Mucosa of descending colon (tissue), 3 donors: ENCODE data around the gene LBH. TPM values are rescaled to one million over a fixed set of nuclear protein-coding genes. Genes with fewer than 3 reads are reported as not detected.

Experiments
- ATAC-seq: fragments of 200-7000 bp; cut with Tn5 transposase; one replicate; pipeline ENCODE4 v1.9.1; 2020; ENCODE audit warnings: mild to moderate bottlenecking, moderate library complexity
- DNase-seq, 3 donors: peaks; one replicate each; pipeline ENCODE4 v3.0.0-alpha.2; 2020
- H3K36me3 ChIP-seq: fragments of 200-600 bp; one replicate; pipeline ENCODE4 v1.8.0; 2021; ENCODE audit warnings: low read depth, mild to moderate bottlenecking
- H3K4me1 ChIP-seq: fragments of 200-600 bp; one replicate; pipeline ENCODE4 v1.8.0; 2021; ENCODE audit warnings: low read depth, mild to moderate bottlenecking
- H3K4me3 ChIP-seq: fragments of 200-600 bp; one replicate; pipeline ENCODE4 v1.8.0; 2021; ENCODE audit warnings: mild to moderate bottlenecking
- H3K9me3 ChIP-seq: fragments of 200-600 bp; one replicate; pipeline ENCODE4 v1.8.0; 2021; ENCODE audit warnings: mild to moderate bottlenecking
- CTCF ChIP-seq: fragments of 200-600 bp; IDR thresholded peaks from one replicate; pipeline ENCODE4 v1.8.0; 2022; ENCODE audit warnings: antibody characterized with exemption, mild to moderate bottlenecking
- intact Hi-C, 2 donors: fragments of 100-400 bp; cut with DNase I in 1 of 2; cut with micrococcal nuclease in 1 of 2; formaldehyde crosslinking; loops; one replicate each; pipeline versions ENCODE4 v1.11.0 to v1.11.1; 2022; cut with DNase I, micrococcal nuclease
- total RNA-seq, 3 donors: library from RNA; stranded (reverse); fragmentation: NEBNext Ultra II Directional in 2 of 3; extraction: Animal tissue kit (Norgen Biotek cat#: 25700) in 2 of 3; gene quantifications; one replicate each; pipeline versions ENCODE4 v1.2.1 to v1.2.4, GENCODE V29; 2021 to 2023
- donor health status: DM: no; HTN: no; CAD: no; lungs with moderate emphysema.
- donor health status: DM: no; HTN: no; CAD: no.
- donor health status: DM: no; HTN: yes; CAD: no.

LBH gene
- total RNA-seq, 3 donors from 2014 or later: 7.2 to 12.8 (median 12.4) TPM

DNA sequence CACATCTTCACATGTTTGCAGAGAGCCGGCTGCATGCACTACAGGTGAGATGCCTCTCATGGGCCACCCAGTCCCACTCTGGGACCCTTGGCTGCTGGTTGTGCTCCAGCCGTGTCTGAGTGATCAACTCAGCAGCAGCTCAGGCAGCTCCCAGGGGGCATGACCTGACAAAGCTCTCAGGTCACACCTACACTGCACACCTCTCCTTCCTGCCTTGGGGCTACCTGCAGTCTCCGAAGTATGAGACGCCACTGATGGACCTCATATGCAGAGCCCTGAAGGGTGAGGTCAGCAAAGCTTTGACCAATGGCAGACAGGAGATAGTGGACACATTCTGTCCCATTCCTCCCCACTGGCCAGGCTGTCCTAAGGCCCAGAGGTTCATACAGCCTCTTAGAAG, 51.4 kb downstream of the LBH start:
- H3K4me1 ChIP-seq: no peaks in the 10 kb centered on the region
- H3K36me3 ChIP-seq: no peaks in the 10 kb centered on the region
- DNase-seq (no peak), ATAC-seq (peak; percentile 27)
- TF ChIP-seq CTCF: no peak
- no peaks in the 10 kb centered on the region for H3K9me3 ChIP-seq
- H3K4me3 ChIP-seq: no peak overlapping the region
- intact Hi-C loops: no loop called here

DNA sequence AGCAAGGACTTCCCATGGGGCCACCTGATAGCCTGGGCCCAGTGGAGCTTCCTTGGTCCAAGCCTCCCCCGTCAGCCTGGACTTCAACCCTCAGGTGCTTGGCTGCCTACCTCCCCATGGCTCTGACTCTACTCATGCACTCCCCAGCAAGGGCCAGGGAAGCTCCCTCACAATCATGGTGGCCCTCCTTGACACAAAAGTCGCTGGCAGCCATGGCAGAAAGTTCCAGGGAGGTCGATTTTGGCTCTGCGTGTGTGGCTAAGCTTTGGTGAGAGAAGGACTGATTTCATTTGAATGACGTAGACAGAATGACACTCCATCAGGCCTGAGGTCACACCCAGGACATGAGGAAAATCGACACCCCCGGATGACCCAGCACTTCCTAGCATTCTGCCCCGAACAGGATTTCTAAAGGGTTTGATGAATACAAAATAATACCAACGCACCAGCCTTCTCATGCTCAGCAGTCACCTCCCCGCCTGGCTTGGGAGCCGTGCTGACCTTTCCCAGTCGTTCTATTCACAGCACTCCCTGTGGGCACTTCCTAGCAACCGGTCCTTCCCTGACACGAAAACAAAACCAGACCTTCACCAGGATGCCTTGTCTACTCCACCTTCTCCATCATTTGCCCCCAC, 52.7 kb downstream of the LBH start:
- no peak for TF ChIP-seq CTCF
- no peaks in the 10 kb centered on the region for H3K4me1 ChIP-seq
- no peak overlapping the region for H3K4me3 ChIP-seq
- H3K9me3 ChIP-seq: no peaks in the 10 kb centered on the region
- ATAC-seq: no peak
- no peaks in the 10 kb centered on the region for H3K36me3 ChIP-seq
- no peak for DNase-seq
- intact Hi-C loops: no loop called here

- no peak overlapping the region for H3K4me3 ChIP-seq
- DNase-seq (no peak), ATAC-seq (no peak)
- H3K9me3 ChIP-seq: no peaks in the 10 kb centered on the region
- no peaks in the 10 kb centered on the region for H3K4me1 ChIP-seq
- no peak for TF ChIP-seq CTCF
- no peaks in the 10 kb centered on the region for H3K36me3 ChIP-seq
- intact Hi-C loops: no loop called here
These were observed 54.4 kb downstream of the LBH start for GRCh38 chr2:30285758-30286157.

- H3K9me3 ChIP-seq: no peaks in the 10 kb centered on the region
- no peak for TF ChIP-seq CTCF
- DNase-seq (no peak), ATAC-seq (no peak)
- no peak overlapping the region for H3K4me3 ChIP-seq
- intact Hi-C loops: no loop called here
- no peaks in the 10 kb centered on the region for H3K4me1 ChIP-seq
- no peaks in the 10 kb centered on the region for H3K36me3 ChIP-seq
These were observed 56.0 kb downstream of the LBH start for GRCh38 chr2:30287190-30287840.

DNA sequence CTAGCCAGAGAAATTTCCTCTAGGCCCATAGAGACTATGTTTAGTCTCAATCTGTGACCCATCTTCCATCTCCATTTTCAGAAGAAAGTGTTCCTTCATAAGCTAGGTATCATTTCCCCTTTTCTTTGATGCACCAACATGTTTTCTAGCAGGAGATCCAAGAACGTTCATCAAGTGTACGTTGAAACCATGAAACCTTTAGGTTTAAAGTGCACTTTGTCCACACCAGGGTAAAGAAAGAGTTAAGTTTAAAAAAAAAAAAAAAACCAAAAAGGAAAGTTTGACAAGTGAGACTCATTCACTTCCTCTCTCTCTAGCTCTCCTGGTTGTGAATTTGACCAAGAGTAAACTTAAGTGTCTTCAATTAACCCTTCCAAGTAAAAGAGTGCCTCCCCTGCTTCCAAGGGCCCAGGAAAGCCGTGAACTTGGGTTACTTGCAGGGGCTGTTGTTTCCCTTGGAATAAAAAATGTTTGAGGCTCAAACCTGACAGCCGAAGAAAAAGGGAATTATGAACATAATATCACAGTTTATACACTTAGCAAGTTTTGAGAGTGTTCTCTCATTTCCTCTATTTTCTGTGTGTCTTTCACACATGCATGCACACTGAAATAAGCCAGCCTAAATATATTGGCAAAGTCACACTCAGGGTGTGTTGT, 56.7 kb downstream of the LBH start:
- Histone ChIP-seq H3K4me3 (no peak overlapping the region), H3K4me1 (no peaks in the 10 kb centered on the region), H3K36me3 (no peaks in the 10 kb centered on the region), H3K9me3 (no peaks in the 10 kb centered on the region)
- intact Hi-C loops: no loop called here
- DNase-seq: no peak
- TF ChIP-seq CTCF: no peak
- peak; percentile 36 for ATAC-seq
